HG03342 (cell line): ENCODE results near the gene SEC14L3.

Experiments
- ATAC-seq: cut with Tn5 transposase; IDR thresholded peaks from one replicate; pipeline ENCODE4 v1.9.1; 2021; ENCODE audit warnings: mild to moderate bottlenecking, moderate library complexity; ENCODE audit not compliant: unreplicated experiment

Gene SEC14L3

GRCh38 chr22:30447656-30448055, 24.2 kb downstream of the SEC14L3 start:
- ATAC-seq: no peak

GRCh38 chr22:30445438-30446145, 26.2 kb downstream of the SEC14L3 start:
- no peak for ATAC-seq

- no peak for ATAC-seq
Measured at GRCh38 chr22:30444632-30445437, 27.0 kb downstream of the SEC14L3 start.

GRCh38 chr22:30441088-30441487, 30.7 kb downstream of the SEC14L3 start:
- ATAC-seq: no peak

GRCh38 chr22:30439836-30440235, 32.0 kb downstream of the SEC14L3 start:
- no peak for ATAC-seq

- ATAC-seq: no peak
Measured at GRCh38 chr22:30439226-30439625, 32.6 kb downstream of the SEC14L3 start.

- ATAC-seq: no peak
Measured at GRCh38 chr22:30438559-30438958, 33.3 kb downstream of the SEC14L3 start.

- ATAC-seq: no peak
Measured at GRCh38 chr22:30436196-30436595, 35.6 kb downstream of the SEC14L3 start.

GRCh38 chr22:30435674-30436126, 36.1 kb downstream of the SEC14L3 start:
- ATAC-seq: no peak

- no peak for ATAC-seq
Measured at GRCh38 chr22:30434843-30435242, 37.0 kb downstream of the SEC14L3 start.

- ATAC-seq: no peak
Measured at GRCh38 chr22:30433773-30434172, 38.0 kb downstream of the SEC14L3 start.

- ATAC-seq: no peak
Measured at GRCh38 chr22:30433227-30433626, 38.6 kb downstream of the SEC14L3 start.

- ATAC-seq: no peak
Measured at GRCh38 chr22:30432520-30432919, 39.3 kb downstream of the SEC14L3 start.

GRCh38 chr22:30432096-30432495, 39.7 kb downstream of the SEC14L3 start:
- ATAC-seq: no peak

GRCh38 chr22:30430933-30431332, 40.9 kb downstream of the SEC14L3 start:
- no peak for ATAC-seq

- no peak for ATAC-seq
Measured at GRCh38 chr22:30429887-30430286, 41.9 kb downstream of the SEC14L3 start.

- no peak for ATAC-seq
Measured at GRCh38 chr22:30427871-30428270, 43.9 kb downstream of the SEC14L3 start.

GRCh38 chr22:30426388-30427353, 45.1 kb downstream of the SEC14L3 start:
- no peak for ATAC-seq

GRCh38 chr22:30425616-30426387, 46.0 kb downstream of the SEC14L3 start, which contains the start of gene MTFP1:
TSS of gene MTFP1 (plus strand) at chr22:30425768. CDS start at chr22:30425880, 112 bp downstream.
- no peak for ATAC-seq

- no peak for ATAC-seq
Measured at GRCh38 chr22:30425327-30425615, 46.5 kb downstream of the SEC14L3 start.
